Hematopoietic multipotent progenitor cell treated with erythropoietin and hydrocortisone succinate and interleukin-3 and kit ligand, for 17 days (in vitro differentiated cells): ENCODE measurements around the gene TNFSF13.

Experiments
- DNase-seq: peaks from one replicate; pipeline ENCODE4 v3.0.0-alpha.2; 2015; ENCODE audit warnings: low spot score

The TNFSF13 gene

GRCh38 chr17:7552621-7553051 lies 5.9 kb upstream of the TNFSF13 start:
- DNase-seq, result no peak

- DNase-seq, result no peak
Measured at GRCh38 chr17:7553356-7553755, 5.2 kb upstream of the TNFSF13 start.

- DNase-seq, result no peak
Measured at GRCh38 chr17:7555320-7555948, 3.1 kb upstream of the TNFSF13 start.

GRCh38 chr17:7556627-7557026 lies 1.9 kb upstream of the TNFSF13 start:
- DNase-seq, result no peak

GRCh38 chr17:7557147-7557764 lies 1.3 kb upstream of the TNFSF13 start:
- no peak for DNase-seq

GRCh38 chr17:7557775-7558543 lies 591 bp upstream of the TNFSF13 start:
- no peak for DNase-seq

GRCh38 chr17:7559320-7560171 lies 996 bp downstream of the TNFSF13 start:
- no peak for DNase-seq

- peak; percentile 70 for DNase-seq
Measured at GRCh38 chr17:7560172-7561027, 1.9 kb downstream of the TNFSF13 start.

- DNase-seq, result peak; percentile 87
Measured at GRCh38 chr17:7561028-7561575, 2.6 kb downstream of the TNFSF13 start.

- peak; percentile 91 for DNase-seq
Measured at GRCh38 chr17:7561589-7562207, 3.1 kb downstream of the TNFSF13 start, which contains the start of gene SENP3. Gene SENP3 (plus strand): TSS chr17:7561919. CDS start chr17:7563077, 1,158 bp downstream.

- no peak for DNase-seq
Measured at GRCh38 chr17:7562208-7562605, 3.7 kb downstream of the TNFSF13 start.

- DNase-seq, result no peak
Measured at GRCh38 chr17:7563115-7563869, 4.7 kb downstream of the TNFSF13 start.

- DNase-seq, result no peak
Measured at GRCh38 chr17:7569571-7569970, 11.0 kb downstream of the TNFSF13 start.

GRCh38 chr17:7570351-7570750 lies 11.8 kb downstream of the TNFSF13 start:
- DNase-seq, result no peak

GRCh38 chr17:7572338-7572587 lies 13.7 kb downstream of the TNFSF13 start:
- no peak for DNase-seq

- DNase-seq, result peak; percentile 100
Measured at GRCh38 chr17:7572588-7573323, 14.2 kb downstream of the TNFSF13 start.

- DNase-seq, result peak; percentile 72
Measured at GRCh38 chr17:7573324-7574080, 15.0 kb downstream of the TNFSF13 start.

GRCh38 chr17:7574176-7574953 lies 15.8 kb downstream of the TNFSF13 start:
- DNase-seq, result no peak
